GM21529 (cell line): ENCODE data around the gene CPT2.
A peak's percentile ranks its signal among the peaks of the same experiment; 100 is the strongest.

ENCODE experiments used
- ATAC-seq: cut with Tn5 transposase; IDR thresholded peaks from one replicate; pipeline ENCODE4 v1.9.1; 2021; ENCODE audit not compliant: unreplicated experiment

The CPT2 gene

DNA sequence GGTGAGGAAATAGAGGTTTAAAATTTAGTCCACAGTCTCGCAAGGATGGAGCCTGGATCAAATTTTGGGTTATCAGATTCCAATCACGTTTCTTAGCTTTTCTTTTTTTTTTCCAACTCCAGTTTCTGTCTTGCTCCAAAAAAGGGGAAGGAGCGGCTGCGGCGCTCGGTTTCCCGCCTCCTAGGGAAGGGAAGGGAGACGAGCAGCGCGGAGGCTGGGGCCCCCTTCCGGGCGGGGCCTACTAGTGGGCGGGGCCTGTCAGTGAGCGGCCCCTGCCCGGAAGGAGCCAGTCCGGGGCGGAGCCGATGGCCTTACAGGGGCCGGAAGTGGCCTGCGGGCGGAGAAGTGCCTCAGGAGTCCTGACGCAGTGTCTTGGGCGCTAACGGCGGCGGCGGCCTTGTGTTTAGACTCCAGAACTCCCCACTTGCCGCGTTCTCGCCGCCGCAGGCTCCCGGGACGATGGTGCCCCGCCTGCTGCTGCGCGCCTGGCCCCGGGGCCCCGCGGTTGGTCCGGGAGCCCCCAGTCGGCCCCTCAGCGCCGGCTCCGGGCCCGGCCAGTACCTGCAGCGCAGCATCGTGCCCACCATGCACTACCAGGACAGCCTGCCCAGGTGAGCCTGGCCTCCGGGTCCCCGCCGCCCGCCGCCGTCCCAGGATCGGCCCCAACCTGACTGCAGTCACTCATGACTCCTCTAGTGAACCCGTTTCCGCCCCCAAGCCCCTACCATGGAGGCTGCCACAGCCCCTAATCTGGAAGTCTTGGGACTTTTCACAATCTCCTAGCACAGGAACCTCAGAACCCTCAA, at the start of gene CPT2:
CPT2 (plus strand) TSS at position 340 of the 806 bp plus-strand sequence; CDS start at position 460, 120 bp downstream.
- peak; percentile 99 for ATAC-seq

- ATAC-seq: no peak
Observed at GRCh38 chr1:53147174-53147573, 49.5 kb upstream of the CPT2 start.

GRCh38 chr1:53148123-53148522, 48.5 kb upstream of the CPT2 start:
- no peak for ATAC-seq

GRCh38 chr1:53153752-53154151, 42.9 kb upstream of the CPT2 start:
- no peak for ATAC-seq

DNA sequence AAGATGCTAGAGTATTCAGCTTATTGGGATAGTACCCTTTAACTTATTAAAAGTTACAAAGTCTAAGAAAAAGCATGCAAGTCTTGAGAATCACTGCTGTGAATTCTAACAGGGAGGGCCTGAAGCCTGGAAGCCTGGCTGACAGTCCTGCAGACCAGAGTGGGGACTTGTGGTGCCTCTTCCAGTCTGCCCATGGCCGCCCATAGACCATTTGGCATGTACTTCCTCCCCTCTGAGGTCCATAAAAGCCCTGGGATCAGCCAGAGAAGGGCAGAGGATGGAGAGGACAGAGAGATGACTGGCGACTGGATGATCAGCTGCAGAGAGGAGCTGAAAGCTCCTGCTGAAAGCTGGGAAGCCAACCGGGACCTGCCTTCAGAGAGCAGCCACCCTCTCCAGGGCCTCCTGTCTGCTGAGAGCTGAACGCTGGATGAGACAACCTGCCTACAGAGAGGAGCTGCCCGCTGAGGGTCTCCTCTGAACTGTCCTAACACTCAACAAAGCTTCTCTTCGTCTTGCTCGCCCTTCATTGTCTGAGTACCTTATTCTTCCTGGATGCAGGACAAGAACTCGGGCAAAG, 41.7 kb upstream of the CPT2 start:
- ATAC-seq: no peak

DNA sequence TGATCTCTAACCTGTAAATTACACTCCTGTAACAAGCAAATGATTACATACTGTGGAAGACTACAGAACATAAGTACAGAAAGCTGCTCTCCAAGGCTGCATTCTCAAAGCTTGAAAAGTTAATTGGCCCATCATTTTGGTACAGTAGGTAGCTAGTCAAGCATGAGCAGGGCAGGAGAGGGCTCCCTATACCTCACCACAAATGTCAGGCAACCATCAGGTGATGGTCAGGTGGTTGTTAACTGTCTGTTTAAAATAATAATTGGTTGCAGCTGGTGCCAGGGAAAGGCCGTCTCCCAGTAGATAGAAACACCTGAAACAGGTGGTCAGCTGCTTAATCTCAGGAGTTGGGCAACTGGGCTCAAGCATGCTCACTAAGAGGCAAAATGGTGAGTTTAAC, 41.1 kb upstream of the CPT2 start:
- no peak for ATAC-seq

- ATAC-seq: no peak
Observed at GRCh38 chr1:53155945-53156344, 40.7 kb upstream of the CPT2 start.

DNA sequence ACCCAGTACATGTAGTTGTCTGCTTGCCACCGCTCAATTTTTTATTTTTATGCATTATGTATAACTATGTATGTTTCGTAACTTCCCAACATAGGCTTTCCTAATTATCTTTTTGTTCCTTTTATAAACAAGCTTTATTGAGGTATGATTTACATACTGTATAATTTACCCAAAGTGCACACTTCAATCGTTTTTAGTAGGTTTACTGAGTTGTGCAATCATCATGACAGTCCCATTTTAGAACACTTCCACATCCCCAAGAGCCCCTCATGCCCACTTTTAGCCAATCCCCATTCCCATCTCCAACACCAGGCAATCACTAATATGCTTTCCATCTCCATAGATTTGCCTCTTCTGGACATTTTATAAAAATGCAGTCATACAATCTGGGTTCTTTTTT, 39.8 kb upstream of the CPT2 start:
- no peak for ATAC-seq

- no peak for ATAC-seq
Observed at GRCh38 chr1:53158900-53159299, 37.7 kb upstream of the CPT2 start.

- no peak for ATAC-seq
Observed at GRCh38 chr1:53160924-53161378, 35.7 kb upstream of the CPT2 start.

GRCh38 chr1:53162621-53163020, 34.0 kb upstream of the CPT2 start:
- ATAC-seq: no peak

- ATAC-seq: no peak
Observed at GRCh38 chr1:53163291-53163768, 33.3 kb upstream of the CPT2 start.

- no peak for ATAC-seq
Observed at GRCh38 chr1:53165408-53165961, 31.1 kb upstream of the CPT2 start.

GRCh38 chr1:53166366-53166765, 30.3 kb upstream of the CPT2 start:
- ATAC-seq: no peak

GRCh38 chr1:53166912-53167311, 29.7 kb upstream of the CPT2 start:
- ATAC-seq: no peak

GRCh38 chr1:53172426-53173128, 24.0 kb upstream of the CPT2 start:
- ATAC-seq: no peak

DNA sequence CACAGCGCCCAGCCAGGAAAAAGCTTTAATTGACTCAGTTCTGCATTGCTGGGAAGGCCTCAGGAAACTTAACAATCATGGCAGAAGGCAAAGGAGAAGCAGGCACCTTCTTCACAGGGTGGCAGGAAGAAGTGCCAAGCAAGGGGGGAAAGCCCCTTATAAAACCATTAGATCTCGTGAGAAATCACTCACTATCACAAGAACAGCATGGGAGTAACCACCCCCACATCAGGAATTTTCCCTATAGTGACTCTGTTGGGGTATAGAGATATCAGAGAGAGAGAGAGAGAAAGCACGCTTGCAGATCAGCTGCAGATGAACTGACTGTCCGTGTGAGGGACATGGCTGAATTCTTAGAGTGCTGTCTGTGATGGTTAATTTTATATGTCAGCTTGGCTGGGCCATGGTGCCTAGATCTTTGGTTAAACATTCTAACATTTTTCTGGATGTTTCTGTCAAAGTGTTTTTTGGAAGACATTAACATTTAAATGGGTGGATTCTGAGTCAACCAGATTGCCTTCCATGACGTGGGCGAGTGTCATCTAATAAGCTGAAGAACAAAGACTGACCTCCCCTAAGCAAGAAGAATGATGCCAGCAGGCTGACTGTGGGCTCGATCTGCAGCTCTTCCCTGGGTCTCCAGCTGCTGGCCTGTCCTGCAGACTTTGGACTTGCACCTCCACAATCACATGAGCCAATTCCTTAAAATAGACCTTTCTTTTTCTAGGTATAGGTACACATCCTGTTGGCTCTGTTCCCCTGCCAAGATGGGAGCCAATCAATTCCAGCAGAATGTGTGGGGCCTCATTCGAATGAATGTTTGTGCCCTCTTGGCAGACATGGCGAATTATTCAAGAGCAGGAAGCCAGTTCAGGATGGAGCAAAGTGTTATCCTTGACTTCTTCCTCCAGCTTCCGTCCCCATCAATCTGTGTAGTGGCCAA, 21.4 kb upstream of the CPT2 start:
- ATAC-seq: no peak

DNA sequence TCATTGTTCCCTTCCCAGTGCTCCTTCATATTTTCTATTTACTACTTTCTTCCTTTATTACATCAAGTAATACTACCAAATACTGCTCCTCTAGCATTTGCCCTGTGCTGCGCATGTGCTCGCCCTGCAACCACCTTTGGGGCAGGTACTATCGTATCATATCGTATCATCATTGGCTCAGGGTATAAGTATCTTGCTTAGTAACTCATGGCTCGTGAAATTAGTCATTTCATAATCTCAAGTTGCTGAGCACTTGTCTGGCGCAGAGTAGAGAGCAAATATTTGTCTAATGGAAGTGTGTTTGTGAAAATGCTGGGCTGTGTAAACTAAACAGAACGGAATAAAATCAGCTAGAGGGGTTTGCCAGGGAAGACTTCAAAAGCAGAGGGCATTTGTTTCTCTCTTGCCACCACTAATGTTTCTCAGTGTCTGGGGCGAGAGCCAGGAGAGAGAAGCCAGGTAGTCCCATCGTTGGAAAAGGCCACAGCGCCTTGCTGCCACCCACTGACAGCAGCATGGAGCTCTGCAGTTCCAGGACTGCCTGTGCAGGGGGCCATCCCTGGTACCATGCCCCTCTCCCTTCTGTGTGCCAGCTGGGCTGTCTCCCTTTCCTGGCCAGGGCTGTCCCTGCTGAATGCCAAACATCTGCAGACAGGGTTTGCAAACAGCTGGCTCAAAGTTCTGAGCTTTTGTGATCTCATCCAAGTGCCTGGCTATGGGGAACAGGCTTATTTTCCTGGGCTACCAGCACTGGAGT, 20.0 kb upstream of the CPT2 start:
- ATAC-seq: no peak

GRCh38 chr1:53180226-53180625, 16.4 kb upstream of the CPT2 start:
- no peak for ATAC-seq

GRCh38 chr1:53180951-53181350, 15.7 kb upstream of the CPT2 start:
- no peak for ATAC-seq
